22Rv1 (cell line): ENCODE data around the gene AKR1D1.

Experiments used
- H3K27ac ChIP-seq: fragments of 450-650 bp; 2 replicates; pipeline ENCODE4 v1.5.1; 2017
- ZFX ChIP-seq: fragments of 450-650 bp; IDR thresholded peaks from 2 replicates; pipeline ENCODE4 v1.6.1; 2017; ENCODE audit warnings: antibody characterized with exemption, borderline replicate concordance
- TF ChIP-seq, protein P1 (sequence below): fragments of 450-650 bp; IDR thresholded peaks from 2 replicates; pipeline ENCODE4 v1.5.1; 2017; ENCODE audit warnings: mild to moderate bottlenecking

AKR1D1 gene

DNA sequence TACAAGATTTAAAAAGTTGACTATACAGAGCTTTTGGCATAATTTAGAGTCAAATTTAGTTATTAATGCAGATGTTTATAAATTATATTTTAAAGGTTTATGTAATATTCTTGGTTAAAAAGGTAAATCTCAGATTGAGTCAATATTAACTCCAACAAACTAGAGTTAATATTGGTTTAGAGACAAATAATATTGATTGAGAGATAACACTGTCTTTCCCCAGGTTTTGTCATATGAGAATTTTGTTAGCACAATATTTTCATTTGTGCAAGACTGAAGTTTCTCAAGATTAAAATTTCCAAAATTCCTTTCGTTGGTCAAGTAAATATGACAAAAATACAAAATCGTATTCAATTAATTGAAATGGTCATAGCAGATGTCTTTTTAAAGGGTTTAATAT lies 12.9 kb upstream of the AKR1D1 start:
- no peak for TF ChIP-seq ZFX
- H3K27ac ChIP-seq: no peak overlapping the region

DNA sequence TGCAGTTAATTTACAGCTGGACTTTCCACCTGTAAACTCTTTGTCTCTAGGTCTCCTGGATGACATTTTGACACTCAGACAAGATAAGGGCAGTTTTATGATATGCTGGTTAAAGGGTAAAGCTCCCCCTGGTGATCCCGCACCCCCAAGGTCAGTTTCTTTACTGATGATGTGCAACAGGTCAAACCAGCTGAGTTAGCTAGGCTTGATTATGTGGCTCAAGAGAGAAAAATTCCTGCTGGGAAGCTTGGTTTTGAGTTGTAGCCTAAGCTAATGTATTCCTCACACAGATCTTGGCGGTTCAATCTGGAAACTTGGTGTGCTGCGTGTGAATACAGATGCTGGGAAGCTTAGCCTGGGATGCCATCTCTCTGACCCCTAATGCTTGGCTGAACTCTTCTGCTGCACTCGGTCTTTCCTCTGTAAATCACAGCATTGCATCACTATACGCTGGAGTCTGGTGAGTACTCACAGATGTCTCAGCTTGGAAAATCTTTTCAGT lies 11.4 kb upstream of the AKR1D1 start:
- no peak overlapping the region for H3K27ac ChIP-seq
- TF ChIP-seq ZFX: no peak
- TF ChIP-seq, protein P1, sequence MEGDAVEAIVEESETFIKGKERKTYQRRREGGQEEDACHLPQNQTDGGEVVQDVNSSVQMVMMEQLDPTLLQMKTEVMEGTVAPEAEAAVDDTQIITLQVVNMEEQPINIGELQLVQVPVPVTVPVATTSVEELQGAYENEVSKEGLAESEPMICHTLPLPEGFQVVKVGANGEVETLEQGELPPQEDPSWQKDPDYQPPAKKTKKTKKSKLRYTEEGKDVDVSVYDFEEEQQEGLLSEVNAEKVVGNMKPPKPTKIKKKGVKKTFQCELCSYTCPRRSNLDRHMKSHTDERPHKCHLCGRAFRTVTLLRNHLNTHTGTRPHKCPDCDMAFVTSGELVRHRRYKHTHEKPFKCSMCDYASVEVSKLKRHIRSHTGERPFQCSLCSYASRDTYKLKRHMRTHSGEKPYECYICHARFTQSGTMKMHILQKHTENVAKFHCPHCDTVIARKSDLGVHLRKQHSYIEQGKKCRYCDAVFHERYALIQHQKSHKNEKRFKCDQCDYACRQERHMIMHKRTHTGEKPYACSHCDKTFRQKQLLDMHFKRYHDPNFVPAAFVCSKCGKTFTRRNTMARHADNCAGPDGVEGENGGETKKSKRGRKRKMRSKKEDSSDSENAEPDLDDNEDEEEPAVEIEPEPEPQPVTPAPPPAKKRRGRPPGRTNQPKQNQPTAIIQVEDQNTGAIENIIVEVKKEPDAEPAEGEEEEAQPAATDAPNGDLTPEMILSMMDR: no peak

DNA sequence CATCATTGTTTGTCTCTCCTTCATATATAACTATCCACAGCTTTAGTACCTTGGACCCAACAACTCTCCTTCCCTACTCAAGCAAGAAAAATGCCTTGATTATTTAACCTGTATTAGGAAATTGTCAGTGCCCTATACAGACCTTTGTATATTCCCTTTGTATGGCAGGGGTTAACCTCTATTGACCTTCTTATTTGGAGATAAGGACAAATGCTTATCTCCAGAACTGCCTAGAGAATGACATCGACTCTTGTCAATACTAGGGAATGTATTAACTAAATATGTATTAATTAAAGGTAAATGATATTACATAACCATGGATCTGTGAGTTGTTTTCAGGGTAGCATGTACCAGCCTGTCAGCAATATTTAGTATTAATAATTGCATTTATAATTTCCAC lies 10.4 kb upstream of the AKR1D1 start:
- no peak overlapping the region for H3K27ac ChIP-seq
- TF ChIP-seq, protein P1: no peak
- TF ChIP-seq ZFX: no peak

DNA sequence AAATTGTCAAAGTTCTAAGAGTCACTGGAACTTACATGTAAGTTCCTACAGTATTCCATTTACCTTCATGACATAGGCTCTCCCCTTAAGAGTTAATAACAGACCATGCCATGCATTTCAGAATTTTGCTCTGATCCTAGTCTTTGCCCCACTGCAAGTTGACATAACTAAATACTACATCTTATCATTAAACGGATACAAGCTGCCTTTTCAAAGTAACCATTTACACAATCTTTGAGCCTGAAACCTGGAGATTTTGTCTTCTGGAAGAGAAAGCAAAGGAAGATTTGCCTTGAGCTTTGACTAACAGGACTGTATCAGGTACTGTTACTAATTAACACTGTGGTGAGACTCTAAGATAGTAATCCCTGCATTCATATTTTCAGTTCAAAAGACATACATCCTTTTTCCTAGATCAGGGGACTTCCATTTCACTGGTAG lies 9.3 kb upstream of the AKR1D1 start:
- no peak overlapping the region for H3K27ac ChIP-seq
- TF ChIP-seq ZFX: no peak
- TF ChIP-seq, protein P1: no peak

DNA sequence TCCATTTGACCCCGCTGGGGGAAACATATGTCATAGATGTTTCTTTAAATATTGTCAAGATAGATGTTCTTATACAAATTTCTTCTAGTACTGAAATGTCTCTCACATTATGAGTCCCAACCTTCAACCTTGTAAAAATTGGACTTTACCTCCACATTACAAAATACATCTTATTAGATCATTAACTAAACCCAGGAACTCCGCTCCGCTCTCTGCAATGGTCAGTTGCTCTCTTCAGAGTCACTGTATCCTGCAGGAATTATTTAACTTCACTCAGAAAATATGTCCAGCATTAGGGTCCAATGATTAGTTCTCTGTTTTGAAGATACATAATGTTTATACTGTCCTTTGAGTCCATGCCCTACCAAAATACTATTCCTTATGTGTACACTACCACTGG lies 8.5 kb upstream of the AKR1D1 start:
- no peak for TF ChIP-seq ZFX
- TF ChIP-seq, protein P1: no peak
- H3K27ac ChIP-seq: no peak overlapping the region

DNA sequence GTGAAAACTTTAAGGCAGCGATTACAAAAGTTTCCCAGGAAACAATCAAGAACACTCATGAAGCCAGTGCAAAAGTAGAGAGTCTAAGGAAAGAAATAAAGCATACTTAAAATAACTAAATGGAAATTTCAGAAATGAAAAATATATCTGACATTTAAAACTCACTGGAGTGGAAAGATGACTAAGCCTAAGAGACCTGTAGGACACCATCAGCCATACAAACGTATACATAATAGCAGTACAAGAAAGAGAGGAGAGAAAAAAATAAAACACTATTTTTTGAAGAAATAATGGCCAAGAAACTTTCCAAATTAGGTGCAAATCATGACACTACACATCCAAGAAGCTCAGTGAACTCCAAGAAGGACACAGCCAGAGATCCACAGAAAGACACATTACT lies 5.4 kb upstream of the AKR1D1 start:
- TF ChIP-seq, protein P1: no peak
- TF ChIP-seq ZFX: no peak
- no peak overlapping the region for H3K27ac ChIP-seq

DNA sequence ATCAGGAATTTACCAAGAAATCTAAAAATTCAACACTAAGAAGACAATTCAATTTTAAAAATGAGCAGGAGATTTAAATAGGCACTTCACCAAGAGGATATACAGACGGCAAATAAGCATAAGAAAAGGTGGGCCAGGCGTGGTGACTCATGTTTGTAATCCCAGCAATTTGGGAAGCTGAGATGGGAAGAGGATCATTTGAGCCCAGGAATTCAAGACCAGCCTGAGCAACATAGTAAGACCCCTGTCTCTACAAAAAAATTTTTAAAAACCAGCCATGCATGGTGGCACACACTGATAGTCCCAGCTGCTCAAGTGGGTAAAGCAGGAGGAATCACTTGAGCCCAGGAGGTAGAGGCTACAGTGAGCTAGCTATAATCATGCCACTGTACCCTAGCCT lies 3.5 kb upstream of the AKR1D1 start:
- no peak for TF ChIP-seq ZFX
- TF ChIP-seq, protein P1: no peak
- H3K27ac ChIP-seq: no peak overlapping the region

DNA sequence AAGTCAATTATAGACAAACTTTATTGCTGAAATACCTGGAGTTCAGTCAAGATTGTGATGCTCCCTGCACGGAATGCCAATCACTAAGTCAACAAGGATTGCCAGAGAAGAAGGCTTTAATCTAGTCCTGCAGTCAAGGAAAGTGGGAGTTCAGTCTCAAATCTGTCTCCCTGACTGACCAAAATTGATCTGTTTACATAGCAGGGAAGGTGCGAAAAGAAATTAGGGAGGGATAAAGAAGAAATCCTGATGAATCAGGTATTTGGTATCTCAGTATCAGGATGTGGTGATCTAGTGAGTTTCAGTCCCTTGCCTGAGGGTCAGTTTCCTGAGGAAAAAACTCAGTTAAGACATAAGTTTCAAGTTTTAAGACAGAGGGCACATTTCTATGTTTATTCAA lies 2.1 kb upstream of the AKR1D1 start:
- no peak overlapping the region for H3K27ac ChIP-seq

More for the DNA sequence above, 2.1 kb upstream of the AKR1D1 start:
- TF ChIP-seq, protein P1: no peak
- no peak for TF ChIP-seq ZFX
